ENCODE data around the gene BLOC1S5. TPM values are rescaled to one million over a fixed set of nuclear protein-coding genes. Genes with fewer than 3 reads are reported as not detected.

The BLOC1S5 gene
- 15.1 and 16.3 TPM in 2 replicates for total RNA-seq

GRCh38 chr6:8063761-8064637 lies at the start of gene BLOC1S5:
Gene BLOC1S5, minus strand, starts transcription at chr6:8064389. Its CDS starts 13 bp downstream, at chr6:8064376.

GRCh38 chr6:8102122-8102958 lies 38.2 kb upstream of the BLOC1S5 start, which contains the start of gene EEF1E1:
Gene EEF1E1, minus strand, starts transcription at chr6:8102548. Its CDS starts 27 bp downstream, at chr6:8102521.

Other genes starting within 250 kb of the BLOC1S5 start
- 574 and 1,047 TPM in 2 replicates for gene TXNDC5, start 153.6 kb downstream of the BLOC1S5 start, total RNA-seq
- 63.1 and 121 TPM in 2 replicates for gene EEF1E1, start 38.2 kb upstream of the BLOC1S5 start, total RNA-seq

Measured in regular cardiac myocyte (primary cell).